Activated CD4-positive, alpha-beta T cell treated with anti-CD3 and anti-CD28 coated beads, Interleukin-2, amount 10 ng/mL, durations not matched to agents 7 days and 5 days (primary cell): Measurements from ENCODE around the gene ATRAID. TPM values are rescaled to one million over a fixed set of nuclear protein-coding genes. Genes with fewer than 3 reads are reported as not detected.

Experiments
- CTCF ChIA-PET: fragments of 350-600 bp; sonication (Branson Sonifier 250); formaldehyde crosslinking; loops from one replicate; lab custom pipeline; 2021; ENCODE audit warnings: antibody characterized with exemption; lab: Charles Lee
- POLR2A ChIA-PET: fragments of 350-600 bp; sonication (Branson Sonifier 250); formaldehyde crosslinking; loops from one replicate; lab custom pipeline; 2021; ENCODE audit warnings: antibody characterized with exemption; lab: Charles Lee
- DNase-seq: peaks from one replicate; pipeline ENCODE4 v3.0.0-alpha.2; 2020
- H3K27ac Mint-ChIP-seq: one replicate; pipeline ENCODE4 v1.8.0; 2021; ENCODE audit warnings: mild to moderate bottlenecking, moderate library complexity, mixed read lengths
- H3K27me3 Mint-ChIP-seq: one replicate; pipeline ENCODE4 v1.8.0; 2021; ENCODE audit warnings: mixed read lengths
- H3K36me3 Mint-ChIP-seq: one replicate; pipeline ENCODE4 v1.8.0; 2021; ENCODE audit warnings: low read depth, mixed read lengths
- H3K4me1 Mint-ChIP-seq: one replicate; pipeline ENCODE4 v1.8.0; 2021; ENCODE audit warnings: mixed read lengths
- H3K4me3 Mint-ChIP-seq: one replicate; pipeline ENCODE4 v1.8.0; 2021; ENCODE audit warnings: mild to moderate bottlenecking, moderate library complexity, mixed read lengths
- H3K9me3 Mint-ChIP-seq: one replicate; pipeline ENCODE4 v1.8.0; 2021; ENCODE audit warnings: mixed read lengths
- total RNA-seq, 2 experiments: library from RNA; stranded (reverse); gene quantifications; one replicate each; pipeline ENCODE4 v1.2.3, GENCODE V29; 2021

Gene ATRAID
- total RNA-seq, 2 experiments from 2014 or later = 72.5 to 81.8 TPM

DNA sequence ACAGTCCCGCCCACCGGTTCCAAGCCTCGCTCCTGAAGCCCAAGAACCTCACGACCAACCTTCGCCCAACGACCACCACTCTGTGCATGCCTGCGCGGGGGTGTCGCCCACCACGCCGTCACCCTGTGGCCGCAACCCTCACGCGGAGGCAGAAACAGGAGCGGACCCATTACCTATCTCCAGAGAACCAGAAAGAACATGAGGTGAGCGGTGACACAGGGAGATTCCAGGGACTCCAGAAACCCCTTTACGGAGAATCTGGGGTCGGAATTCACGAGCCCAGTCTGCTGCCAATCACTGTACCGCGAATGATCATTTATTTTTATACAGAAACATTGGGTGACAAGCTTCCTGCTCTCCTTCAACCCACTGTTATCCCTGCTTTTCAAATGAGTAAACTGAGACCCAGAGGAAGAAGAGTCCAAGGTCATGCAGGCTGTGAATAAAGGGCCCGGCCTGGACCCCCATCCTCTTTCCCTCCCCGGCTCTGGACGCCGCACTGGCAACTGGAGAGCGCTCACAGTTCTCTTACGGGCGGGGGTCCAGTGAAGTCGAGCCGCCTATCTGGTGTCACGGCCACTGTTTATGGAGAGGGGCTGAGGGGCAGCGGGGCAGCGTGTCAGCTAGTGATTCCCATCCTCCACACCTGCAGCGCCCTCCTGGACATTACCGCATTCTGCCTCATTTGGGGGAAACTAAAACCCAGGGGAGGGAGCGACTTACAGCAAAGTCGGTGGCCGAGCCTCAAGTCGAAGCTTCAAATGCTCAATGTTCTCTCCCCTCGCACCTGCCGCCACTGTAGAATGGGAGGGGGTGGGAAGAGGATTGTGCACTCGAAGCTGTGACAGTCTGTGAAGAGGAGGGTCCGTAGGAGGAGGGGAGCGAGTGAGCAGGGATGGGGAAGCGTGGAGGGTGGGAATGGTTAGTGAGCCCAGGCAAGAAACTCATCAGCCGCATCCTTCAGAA, 51.7 kb downstream of the ATRAID start:
- H3K4me1 Mint-ChIP-seq = peaks cover 27% of the 10 kb centered on the region
- peaks cover 2% of the 10 kb centered on the region for H3K36me3 Mint-ChIP-seq
- DNase-seq = no peak
- POLR2A ChIA-PET = no interaction called here
- H3K9me3 Mint-ChIP-seq = no peaks in the 10 kb centered on the region
- no peak overlapping the region for H3K27ac Mint-ChIP-seq
- peaks cover 46% of the 10 kb centered on the region for H3K27me3 Mint-ChIP-seq
- peak overlapping the region; percentile 66 for H3K4me3 Mint-ChIP-seq
- CTCF ChIA-PET = interaction anchor here (0.7 to 3.4 kb wide), 9 partner anchors 10 to 415 kb away, joined by 3 to 17 read pairs (median 4); partner anchors contain the start of genes TCF23 and TRIM54

DNA sequence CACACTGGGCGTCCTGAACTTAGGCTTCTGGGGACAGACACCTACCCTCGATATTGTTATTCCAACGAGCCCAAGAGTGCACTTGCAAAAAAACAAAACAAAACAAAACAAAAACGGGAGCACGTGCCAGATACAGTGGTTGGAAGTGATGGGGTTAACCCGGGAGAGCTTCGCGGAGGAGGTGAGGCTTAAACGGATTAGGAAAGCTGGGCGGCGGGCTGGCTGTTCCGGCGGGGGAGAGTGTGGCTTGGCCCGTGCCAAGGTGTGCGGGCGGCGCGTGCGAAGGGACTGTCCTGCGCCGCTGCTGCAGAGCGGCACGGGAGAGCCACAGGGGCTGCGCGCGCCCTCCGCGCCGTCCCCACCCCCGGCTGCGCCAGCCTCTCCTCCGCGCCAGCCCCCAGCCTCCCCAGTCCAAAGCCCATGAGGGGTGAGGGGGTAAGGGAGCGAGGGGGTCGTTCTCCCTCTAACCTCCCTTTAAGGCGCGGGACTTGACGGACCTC, 52.5 kb downstream of the ATRAID start:
- H3K9me3 Mint-ChIP-seq = no peaks in the 10 kb centered on the region
- DNase-seq = no peak
- peaks cover 43% of the 10 kb centered on the region for H3K27me3 Mint-ChIP-seq
- H3K4me3 Mint-ChIP-seq = peak overlapping the region; percentile 66
- POLR2A ChIA-PET = no interaction called here
- CTCF ChIA-PET = interaction anchor here (1.2 to 3.4 kb wide), 4 partner anchors 13 to 115 kb away, joined by 3 to 19 read pairs (median 16); partner anchors contain the start of gene TCF23
- peaks cover 2% of the 10 kb centered on the region for H3K36me3 Mint-ChIP-seq
- peaks cover 27% of the 10 kb centered on the region for H3K4me1 Mint-ChIP-seq
- no peak overlapping the region for H3K27ac Mint-ChIP-seq

DNA sequence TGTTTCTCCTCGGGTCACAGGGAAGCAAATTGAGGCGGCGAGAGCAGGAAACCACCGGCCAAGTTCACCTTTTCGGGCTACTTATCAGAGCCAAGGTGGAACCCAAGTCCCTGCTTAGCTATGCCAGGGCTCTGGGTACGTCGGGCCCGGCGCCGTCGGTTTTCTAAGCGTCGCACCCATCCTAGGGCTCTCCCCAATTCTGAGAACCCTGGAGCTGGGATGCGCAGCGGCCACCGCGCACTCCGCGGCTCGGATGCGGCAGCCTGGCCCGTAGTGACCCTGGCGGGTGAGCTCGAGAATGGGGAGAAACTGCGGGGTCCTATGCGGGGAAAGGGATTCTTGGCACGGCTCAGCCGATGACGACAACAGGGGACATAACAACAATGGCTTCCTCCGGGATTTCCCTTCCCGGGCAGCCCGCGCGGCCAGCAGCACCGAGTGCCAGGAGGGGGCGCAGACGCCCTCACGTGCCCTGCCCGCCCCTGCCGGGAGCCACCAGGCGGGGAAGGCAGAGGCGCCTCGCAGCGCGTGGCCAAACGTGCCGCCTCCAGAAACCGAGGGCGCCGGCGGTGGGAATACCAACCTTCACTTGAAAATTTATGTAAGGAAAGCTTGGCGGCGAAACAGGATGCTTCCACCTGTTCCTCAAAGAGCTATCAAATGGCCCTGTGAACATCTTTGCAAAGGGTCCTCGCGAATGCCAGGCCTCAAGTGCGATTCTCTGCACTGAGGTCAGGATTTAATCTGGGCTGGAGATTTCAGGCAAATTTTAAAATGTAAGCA, 53.1 kb downstream of the ATRAID start:
- ChIA-PET POLR2A (no interaction called here), CTCF (interaction anchor here (0.6 to 3.4 kb wide), 9 partner anchors 12 to 364 kb away, joined by 3 to 19 read pairs (median 4); partner anchors contain the start of genes CCDC121, GPN1, PREB and TCF23)
- H3K36me3 Mint-ChIP-seq = peaks cover 2% of the 10 kb centered on the region
- H3K27me3 Mint-ChIP-seq = peaks cover 45% of the 10 kb centered on the region
- H3K9me3 Mint-ChIP-seq = no peaks in the 10 kb centered on the region
- no peak overlapping the region for H3K27ac Mint-ChIP-seq
- peaks cover 27% of the 10 kb centered on the region for H3K4me1 Mint-ChIP-seq
- DNase-seq = peak; percentile 51
- peak overlapping the region; percentile 39 for H3K4me3 Mint-ChIP-seq

DNA sequence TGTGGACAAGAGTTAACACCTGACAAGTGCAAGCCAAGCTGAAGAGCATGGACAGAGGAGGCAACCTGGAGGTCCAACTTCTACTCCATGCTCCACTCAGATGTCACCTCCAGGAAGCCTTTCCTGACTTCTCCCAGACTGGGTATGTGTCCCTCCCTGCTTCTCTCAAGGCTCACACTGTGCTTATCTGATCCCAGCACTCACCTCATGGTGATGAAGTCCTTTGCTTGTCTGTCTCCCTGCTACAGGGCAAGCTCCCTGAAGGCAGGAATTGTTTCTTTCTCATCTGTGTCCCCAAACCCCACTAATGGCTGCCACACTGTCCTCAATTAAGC, 53.7 kb downstream of the ATRAID start:
- CTCF ChIA-PET = interaction anchor here (0.6 to 3.4 kb wide), 8 partner anchors 12 to 363 kb away, joined by 3 to 19 read pairs (median 5); partner anchors contain the start of genes CCDC121, GPN1 and PREB
- Mint-ChIP-seq H3K27me3 (peaks cover 44% of the 10 kb centered on the region), H3K4me3 (no peak overlapping the region), H3K4me1 (peaks cover 27% of the 10 kb centered on the region), H3K27ac (no peak overlapping the region), H3K36me3 (peaks cover 2% of the 10 kb centered on the region), H3K9me3 (no peaks in the 10 kb centered on the region)
- POLR2A ChIA-PET = no interaction called here
- no peak for DNase-seq

Other genes with a start within 250 kb of the ATRAID start
- gene MAPRE3, start 241.4 kb upstream of the ATRAID start, total RNA-seq = 1 to 10 TPM in 1 of 2 experiments, under 1 TPM in 1; 1.00 to 1.3 TPM
- 10 to 100 TPM; 73.2 to 77.1 TPM for gene TMEM214, start 179.1 kb upstream of the ATRAID start, total RNA-seq
- 10 to 100 TPM; 17.9 to 19.1 TPM for gene AGBL5, start 160.4 kb upstream of the ATRAID start, total RNA-seq
- gene OST4, start 140.4 kb upstream of the ATRAID start, total RNA-seq = 100 to 1,000 TPM; 309 to 386 TPM
- under 1 TPM; 0.56 to 0.64 TPM for gene EMILIN1, start 133.4 kb upstream of the ATRAID start, total RNA-seq
- gene KHK, start 125.3 kb upstream of the ATRAID start, total RNA-seq = 10 to 100 TPM in 1 of 2 experiments, 1 to 10 TPM in 1; 9.7 to 10.6 TPM
- gene CGREF1, start 92.9 kb upstream of the ATRAID start, total RNA-seq = 1 to 10 TPM in 1 of 2 experiments, under 1 TPM in 1; 0.92 to 1.3 TPM
- gene ABHD1, start 88.2 kb upstream of the ATRAID start, total RNA-seq = under 1 TPM; 0.10 to 0.25 TPM
- gene PREB, start 77.4 kb upstream of the ATRAID start, total RNA-seq = 10 to 100 TPM; 60.0 to 65.3 TPM
- not detected for gene PRR30, start 72.6 kb upstream of the ATRAID start, total RNA-seq
- gene TCF23, start 63.0 kb upstream of the ATRAID start, total RNA-seq = not detected
- gene SLC5A6, start 227 bp downstream of the ATRAID start, total RNA-seq = 10 to 100 TPM; 34.2 to 39.2 TPM
- gene CAD, start 5.3 kb downstream of the ATRAID start, total RNA-seq = 10 to 100 TPM; 63.7 to 66.1 TPM
- gene SLC30A3, start 51.0 kb downstream of the ATRAID start, total RNA-seq = under 1 TPM; 0.23 to 0.45 TPM
- not detected for gene DNAJC5G, start 63.4 kb downstream of the ATRAID start, total RNA-seq
- gene TRIM54, start 70.4 kb downstream of the ATRAID start, total RNA-seq = not detected
- 1 to 10 TPM; 2.3 to 2.8 TPM for gene UCN, start 96.4 kb downstream of the ATRAID start, total RNA-seq
- 10 to 100 TPM; 80.8 to 83.6 TPM for gene MPV17, start 111.1 kb downstream of the ATRAID start, total RNA-seq
- 10 to 100 TPM; 54.3 to 59.0 TPM for gene GTF3C2, start 144.7 kb downstream of the ATRAID start, total RNA-seq
- 10 to 100 TPM; 40.9 to 42.2 TPM for gene EIF2B4, start 158.3 kb downstream of the ATRAID start, total RNA-seq
- 100 to 1,000 TPM; 109 to 120 TPM for gene SNX17, start 158.6 kb downstream of the ATRAID start, total RNA-seq
- 10 to 100 TPM; 14.3 to 15.4 TPM for gene ZNF513, start 168.7 kb downstream of the ATRAID start, total RNA-seq
- gene PPM1G, start 197.6 kb downstream of the ATRAID start, total RNA-seq = 100 to 1,000 TPM; 109 TPM
- 10 to 100 TPM; 77.1 to 82.3 TPM for gene NRBP1, start 216.6 kb downstream of the ATRAID start, total RNA-seq
- 1 to 10 TPM; 7.1 to 8.3 TPM for gene KRTCAP3, start 230.3 kb downstream of the ATRAID start, total RNA-seq